Mucosa of descending colon (tissue), 3 donors: Measurements from ENCODE around the gene UNKL. TPM values are rescaled to one million over a fixed set of nuclear protein-coding genes. Genes with fewer than 3 reads are reported as not detected.
A peak's percentile ranks its signal among the peaks of the same experiment; 100 is the strongest.

Experiments used
- ATAC-seq: fragments of 200-7000 bp; cut with Tn5 transposase; one replicate; pipeline ENCODE4 v1.9.1; 2020; ENCODE audit warnings: mild to moderate bottlenecking, moderate library complexity
- DNase-seq, 3 donors: peaks; one replicate each; pipeline ENCODE4 v3.0.0-alpha.2; 2020
- H3K36me3 ChIP-seq: fragments of 200-600 bp; one replicate; pipeline ENCODE4 v1.8.0; 2021; ENCODE audit warnings: low read depth, mild to moderate bottlenecking
- H3K4me1 ChIP-seq: fragments of 200-600 bp; one replicate; pipeline ENCODE4 v1.8.0; 2021; ENCODE audit warnings: low read depth, mild to moderate bottlenecking
- H3K4me3 ChIP-seq: fragments of 200-600 bp; one replicate; pipeline ENCODE4 v1.8.0; 2021; ENCODE audit warnings: mild to moderate bottlenecking
- H3K9me3 ChIP-seq: fragments of 200-600 bp; one replicate; pipeline ENCODE4 v1.8.0; 2021; ENCODE audit warnings: mild to moderate bottlenecking
- CTCF ChIP-seq: fragments of 200-600 bp; IDR thresholded peaks from one replicate; pipeline ENCODE4 v1.8.0; 2022; ENCODE audit warnings: antibody characterized with exemption, mild to moderate bottlenecking
- intact Hi-C, 2 donors: fragments of 100-400 bp; cut with DNase I in 1 of 2; cut with micrococcal nuclease in 1 of 2; formaldehyde crosslinking; loops; one replicate each; pipeline versions ENCODE4 v1.11.0 to v1.11.1; 2022; cut with DNase I, micrococcal nuclease
- total RNA-seq, 3 donors: library from RNA; stranded (reverse); fragmentation: NEBNext Ultra II Directional in 2 of 3; extraction: Animal tissue kit (Norgen Biotek cat#: 25700) in 2 of 3; gene quantifications; one replicate each; pipeline versions ENCODE4 v1.2.1 to v1.2.4, GENCODE V29; 2021 to 2023
- donor health status: DM: no; HTN: no; CAD: no; lungs with moderate emphysema.
- donor health status: DM: no; HTN: no; CAD: no.
- donor health status: DM: no; HTN: yes; CAD: no.

The UNKL gene
- total RNA-seq, 3 donors from 2014 or later, result 16.2 to 36.5 (median 28.2) TPM

- H3K4me3 ChIP-seq, result peak overlapping the region; percentile 66
- intact Hi-C loops, result no loop called here
- peaks cover 16% of the 10 kb centered on the region for H3K4me1 ChIP-seq
- no peaks in the 10 kb centered on the region for H3K9me3 ChIP-seq
- TF ChIP-seq CTCF, result no peak
- ATAC-seq, result peak; percentile 20
- peak in 1 of 3 donors; percentile 19 for DNase-seq
- no peaks in the 10 kb centered on the region for H3K36me3 ChIP-seq
Measured at GRCh38 chr16:1420111-1420539, 5.6 kb upstream of the UNKL start.

GRCh38 chr16:1416521-1416941 is 2.0 kb upstream of the UNKL start:
- Histone ChIP-seq H3K4me1 (peaks cover 15% of the 10 kb centered on the region), H3K4me3 (no peak overlapping the region), H3K9me3 (no peaks in the 10 kb centered on the region), H3K36me3 (no peaks in the 10 kb centered on the region)
- intact Hi-C loops, result no loop called here
- DNase-seq (no peak), ATAC-seq (no peak)
- TF ChIP-seq CTCF, result no peak

- Histone ChIP-seq H3K4me1 (peaks cover 2% of the 10 kb centered on the region), H3K4me3 (peak overlapping the region; percentile 89), H3K9me3 (no peaks in the 10 kb centered on the region), H3K36me3 (no peaks in the 10 kb centered on the region)
- intact Hi-C loops, result no loop called here
- ATAC-seq (peak; percentile 80), DNase-seq (peak; percentile 70 to 86 (median 80))
- peak; percentile 44 for TF ChIP-seq CTCF
Measured at GRCh38 chr16:1413684-1414531, 596 bp downstream of the UNKL start.

- H3K4me3 ChIP-seq, result no peak overlapping the region
- no peak for TF ChIP-seq CTCF
- DNase-seq, result no peak
Measured at GRCh38 chr16:1412847-1413246, 1.7 kb downstream of the UNKL start.

GRCh38 chr16:1408171-1408837 is 6.2 kb downstream of the UNKL start:
- peaks cover 5% of the 10 kb centered on the region for H3K4me1 ChIP-seq
- intact Hi-C loops, result no loop called here
- H3K36me3 ChIP-seq, result no peaks in the 10 kb centered on the region
- no peak overlapping the region for H3K4me3 ChIP-seq
- DNase-seq, result peak; percentile 95 to 98 (median 97)
- TF ChIP-seq CTCF, result no peak
- H3K9me3 ChIP-seq, result no peaks in the 10 kb centered on the region
- peak; percentile 99 for ATAC-seq

More at GRCh38 chr16:1412847-1413246, 1.7 kb downstream of the UNKL start:
- no peaks in the 10 kb centered on the region for H3K36me3 ChIP-seq
- peaks cover 5% of the 10 kb centered on the region for H3K4me1 ChIP-seq
- intact Hi-C loops, result no loop called here
- H3K9me3 ChIP-seq, result no peaks in the 10 kb centered on the region
- ATAC-seq, result no peak
